HG03280 (cell line): ENCODE measurements around the gene NMRK2.
"Not testable (repeated sequence)": the region's sequence is repeated elsewhere in the genome, so short reads cannot be mapped to it uniquely, and the experiment has no call there.

Source experiments
- ATAC-seq: cut with Tn5 transposase; IDR thresholded peaks from one replicate; pipeline ENCODE4 v1.9.1; 2021; ENCODE audit warnings: mild to moderate bottlenecking, moderate library complexity; ENCODE audit not compliant: unreplicated experiment

NMRK2 gene

GRCh38 chr19:3963458-3964255 is 30.8 kb downstream of the NMRK2 start:
- no peak for ATAC-seq

DNA sequence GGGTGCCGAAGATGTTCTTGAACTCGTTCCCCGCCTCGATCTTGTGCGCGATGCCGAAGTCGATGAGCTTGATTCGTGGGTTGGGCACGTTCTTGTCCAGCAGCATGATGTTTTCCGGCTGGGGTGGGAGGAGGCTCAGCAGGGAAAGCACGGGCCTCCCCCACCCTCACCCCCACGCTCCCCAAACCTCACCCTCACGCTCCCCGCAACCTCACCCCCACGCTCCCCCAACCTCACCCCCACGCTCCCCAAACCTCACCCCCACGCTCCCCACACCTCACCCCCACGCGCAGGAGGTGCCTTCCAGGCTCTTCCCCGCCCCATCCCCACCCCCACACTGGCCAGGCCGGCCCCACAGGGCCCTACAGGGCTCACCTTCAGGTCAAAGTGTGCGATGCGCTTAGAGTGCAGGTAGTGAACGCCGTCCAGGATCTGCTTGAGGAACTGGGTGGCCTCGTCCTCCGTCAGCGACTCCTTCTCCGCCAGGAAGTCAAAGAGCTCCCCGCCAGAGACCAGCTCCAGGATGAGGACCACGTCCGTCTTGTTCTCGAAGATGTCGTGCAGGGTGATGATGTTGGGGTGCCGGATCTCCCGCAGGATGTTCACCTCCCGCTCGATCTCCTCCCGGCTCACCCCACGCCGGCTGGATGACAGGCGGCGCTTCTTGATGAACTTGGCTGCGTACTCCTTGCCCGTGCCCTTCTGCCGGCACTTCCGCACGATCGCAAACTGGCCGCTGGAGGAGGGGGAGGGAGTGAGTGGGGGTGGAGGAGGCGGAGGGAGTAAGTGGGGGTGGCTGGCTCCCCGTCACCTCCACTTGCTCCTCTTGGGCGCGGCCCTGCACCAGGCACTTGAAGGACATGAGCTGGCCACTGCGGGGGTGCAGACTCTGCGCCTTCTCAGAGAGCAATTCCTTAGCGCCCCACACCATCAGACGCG is 31.7 kb downstream of the NMRK2 start:
- no peak for ATAC-seq

GRCh38 chr19:3966051-3967017 is 33.5 kb downstream of the NMRK2 start:
- ATAC-seq: no peak

DNA sequence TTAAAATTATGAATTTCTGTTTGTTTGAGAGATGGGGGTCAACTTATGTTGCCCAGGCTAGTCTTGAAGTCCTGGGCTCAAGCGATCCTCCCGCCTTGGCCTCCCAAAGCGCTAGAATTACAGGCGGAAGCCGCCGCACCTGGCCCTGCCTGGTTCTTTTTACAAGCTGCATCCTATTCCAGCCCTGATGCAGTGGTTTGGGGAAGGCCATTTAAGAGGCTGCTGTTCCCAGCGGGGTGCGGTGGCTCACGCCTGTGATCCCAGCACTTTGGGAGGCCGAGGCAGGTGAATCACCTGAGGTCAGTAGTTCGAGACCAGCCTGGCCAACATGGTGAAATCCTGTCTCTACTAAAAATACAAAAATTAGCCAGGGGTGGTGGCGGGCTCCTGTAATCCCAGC is 35.1 kb downstream of the NMRK2 start:
- ATAC-seq: not testable (repeated sequence)

DNA sequence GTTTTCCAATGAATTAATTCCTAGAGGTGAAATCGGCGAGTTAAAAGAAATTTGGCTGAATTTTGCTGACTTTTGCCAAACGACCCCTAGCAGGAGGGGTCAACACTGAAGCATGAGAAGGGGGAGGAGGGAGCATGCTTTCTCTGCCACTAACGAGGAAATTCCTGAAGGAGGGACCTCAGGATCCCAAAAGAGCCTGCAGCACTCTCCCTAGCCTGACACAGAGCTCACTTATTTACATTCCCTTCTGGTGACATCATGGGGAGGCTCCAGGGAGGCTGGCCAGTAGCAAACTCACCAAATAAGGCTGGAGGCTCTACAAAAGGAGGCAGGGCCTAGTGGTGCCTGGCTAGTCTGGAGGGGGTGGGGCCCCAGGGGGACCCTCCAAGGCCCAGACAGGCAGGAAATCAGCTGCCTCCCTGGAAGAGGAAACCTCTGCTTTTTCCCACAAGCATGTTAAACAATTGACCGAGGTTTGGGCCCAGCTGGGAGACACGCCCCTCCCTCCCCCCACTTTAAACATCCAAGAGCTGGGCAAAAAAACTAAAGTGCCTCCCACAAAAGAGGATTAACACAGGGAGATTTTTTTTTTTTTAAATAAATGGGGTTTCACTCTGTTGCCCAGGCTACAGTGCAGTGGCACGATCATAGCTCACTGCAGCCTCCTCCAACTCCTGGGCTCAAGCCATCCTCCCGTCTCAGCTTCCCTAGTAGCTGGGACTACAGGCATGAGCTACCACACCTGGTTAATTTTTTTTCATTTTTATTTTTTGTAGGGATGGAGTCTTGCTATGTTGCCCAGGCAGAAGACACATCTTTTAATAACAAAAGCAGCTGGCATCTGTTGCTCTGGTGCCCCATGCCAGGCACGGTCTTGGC is 35.9 kb downstream of the NMRK2 start:
- no peak for ATAC-seq

- no peak for ATAC-seq
Observed at GRCh38 chr19:3969435-3970312, 36.8 kb downstream of the NMRK2 start.

- no peak for ATAC-seq
Observed at GRCh38 chr19:3970313-3970807, 37.5 kb downstream of the NMRK2 start.

- peak; percentile 91 for ATAC-seq
Observed at GRCh38 chr19:3970808-3971598, 38.1 kb downstream of the NMRK2 start, which contains the start of gene DAPK3. Gene DAPK3 (minus strand): TSS chr19:3971099. CDS start chr19:3969735, 1,364 bp downstream.

GRCh38 chr19:3975144-3975543 is 42.3 kb downstream of the NMRK2 start:
- ATAC-seq: no peak

DNA sequence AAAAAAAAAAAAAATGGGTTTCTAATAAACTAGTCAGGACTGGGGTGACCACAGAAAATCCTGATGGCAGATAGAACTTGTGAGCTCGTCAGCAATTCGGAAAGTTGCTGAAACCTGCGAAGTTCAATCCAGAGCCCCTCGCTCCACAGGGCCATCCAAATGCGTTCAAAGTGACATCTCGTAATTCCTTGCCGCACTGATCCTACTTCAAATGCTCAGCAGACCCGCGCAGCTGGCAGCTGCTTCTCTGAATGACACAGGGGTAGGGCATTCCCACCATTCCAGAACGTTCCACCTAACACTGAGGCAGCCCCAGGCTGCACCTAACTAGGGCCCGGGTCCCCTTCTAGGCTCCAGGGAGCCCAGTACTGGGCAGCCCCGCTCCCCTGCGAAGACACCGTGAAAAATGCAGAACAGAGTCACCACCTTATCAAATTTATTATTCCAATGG is 42.8 kb downstream of the NMRK2 start:
- ATAC-seq: no peak

- ATAC-seq: no peak
Observed at GRCh38 chr19:3976495-3977241, 43.8 kb downstream of the NMRK2 start.

DNA sequence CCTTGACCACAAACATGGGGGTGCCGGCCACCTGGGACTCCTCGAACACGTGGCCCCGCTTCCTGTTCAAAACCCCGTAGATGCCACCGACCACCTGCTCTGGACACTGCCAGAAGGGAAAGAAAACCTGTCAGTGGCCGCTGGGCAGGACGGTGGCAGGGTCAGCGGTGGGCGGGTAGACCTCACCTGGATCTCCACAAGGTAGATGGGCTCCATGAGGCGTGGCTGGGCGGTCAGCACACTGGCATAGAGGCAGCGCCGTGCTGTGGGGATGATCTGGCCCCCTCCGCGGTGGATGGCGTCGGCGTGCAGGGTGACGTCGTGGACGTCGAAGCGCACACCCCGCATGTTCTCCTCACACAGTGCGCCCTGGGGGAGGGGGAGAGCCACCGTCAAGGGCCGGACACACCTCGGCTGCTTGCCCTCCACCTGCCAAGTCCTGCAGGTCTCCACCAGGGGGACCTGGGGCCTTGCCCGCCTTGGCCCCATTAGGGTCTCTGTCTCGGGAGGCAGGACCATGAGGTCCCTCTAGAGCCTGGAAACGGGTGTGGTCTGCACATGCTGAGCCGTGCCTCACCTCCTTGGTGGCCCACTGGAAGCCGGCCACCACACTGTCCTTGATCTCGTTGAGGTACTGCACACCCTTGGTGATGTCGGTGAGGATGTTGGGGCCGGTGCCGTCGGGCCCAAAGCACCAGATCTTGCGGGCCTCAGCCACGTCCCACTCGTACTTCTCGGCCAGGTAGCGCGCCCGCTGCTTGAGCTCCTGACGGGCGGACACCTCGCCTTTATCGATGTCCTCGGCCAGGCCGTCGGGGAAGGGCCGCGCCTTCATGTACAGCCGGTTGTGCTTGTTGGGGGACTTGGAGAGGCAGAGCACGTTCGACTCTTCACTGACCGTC is 44.6 kb downstream of the NMRK2 start:
- ATAC-seq: no peak

- no peak for ATAC-seq
Observed at GRCh38 chr19:3978145-3978544, 45.3 kb downstream of the NMRK2 start.

DNA sequence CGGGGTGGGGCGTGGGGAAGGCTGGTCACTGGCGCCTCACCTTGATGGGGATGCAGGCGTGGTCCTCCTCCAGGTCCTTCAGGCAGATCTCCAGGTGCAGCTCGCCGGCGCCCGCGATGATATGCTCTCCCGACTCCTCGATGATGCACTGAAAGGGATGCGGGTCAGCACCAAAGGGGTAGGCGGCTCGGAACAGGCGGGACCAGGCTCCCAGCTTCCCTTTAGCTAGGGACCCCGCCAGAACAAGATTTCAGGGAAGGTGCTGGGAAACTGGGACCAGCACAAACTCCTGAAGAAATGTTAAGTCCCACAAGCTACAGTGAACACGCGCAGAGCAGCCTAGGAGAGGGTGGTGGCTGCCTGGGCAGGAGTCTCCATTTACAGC is 46.4 kb downstream of the NMRK2 start:
- no peak for ATAC-seq

GRCh38 chr19:3979674-3980352 is 46.9 kb downstream of the NMRK2 start:
- ATAC-seq: no peak
